Duodenal mucosa (tissue), 2 donors: ENCODE data around the gene MYOF.
A peak's percentile ranks its signal among the peaks of the same experiment; 100 is the strongest.
"Not testable (repeated sequence)": the region's sequence is repeated elsewhere in the genome, so short reads cannot be mapped to it uniquely, and the experiment has no call there.

ENCODE experiments used
- H3K27ac ChIP-seq: one replicate; pipeline ENCODE4 v1.7.0; 2013; ENCODE audit warnings: low read depth, low read length
- H3K27me3 ChIP-seq, 2 donors: one replicate each; pipeline ENCODE4 v1.7.0; 2013; ENCODE audit warnings: low read length in 2 of 2, control low read depth in 1 of 2; ENCODE audit not compliant: insufficient read depth in 2 of 2, control insufficient read depth in 1 of 2
- H3K36me3 ChIP-seq, 2 donors: one replicate each; pipeline ENCODE4 v1.7.0; 2013; ENCODE audit warnings: low read length in 2 of 2, control low read depth in 1 of 2; ENCODE audit not compliant: insufficient read depth in 2 of 2, control insufficient read depth in 1 of 2
- H3K4me1 ChIP-seq, 2 donors: one replicate each; pipeline ENCODE4 v1.7.0; 2013; ENCODE audit warnings: low read length in 2 of 2, control low read depth in 1 of 2; ENCODE audit not compliant: insufficient read depth in 2 of 2, control insufficient read depth in 1 of 2
- H3K4me3 ChIP-seq, 2 donors: one replicate each; pipeline ENCODE4 v1.7.0; 2013; ENCODE audit warnings: low read length in 2 of 2, low read depth in 1 of 2
- H3K9ac ChIP-seq, 2 donors: one replicate each; pipeline ENCODE4 v1.7.0; 2013; ENCODE audit warnings: low read length in 2 of 2, low read depth in 1 of 2
- H3K9me3 ChIP-seq, 2 donors: one replicate each; pipeline ENCODE4 v1.7.0; 2013; ENCODE audit warnings: low read length in 2 of 2, control low read depth in 1 of 2; ENCODE audit not compliant: control insufficient read depth in 1 of 2

Gene MYOF

GRCh38 chr10:93434991-93435491 is 47.1 kb downstream of the MYOF start:
- no peak overlapping the region for H3K9ac ChIP-seq
- peaks cover 12 to 27% of the 10 kb centered on the region in 2 donors for H3K4me1 ChIP-seq
- H3K36me3 ChIP-seq, result no peaks in the 10 kb centered on the region
- peak overlapping the region; percentile 64 for H3K27ac ChIP-seq
- H3K27me3 ChIP-seq, result no peaks in the 10 kb centered on the region
- H3K9me3 ChIP-seq, result no peaks in the 10 kb centered on the region
- no peak overlapping the region for H3K4me3 ChIP-seq

DNA sequence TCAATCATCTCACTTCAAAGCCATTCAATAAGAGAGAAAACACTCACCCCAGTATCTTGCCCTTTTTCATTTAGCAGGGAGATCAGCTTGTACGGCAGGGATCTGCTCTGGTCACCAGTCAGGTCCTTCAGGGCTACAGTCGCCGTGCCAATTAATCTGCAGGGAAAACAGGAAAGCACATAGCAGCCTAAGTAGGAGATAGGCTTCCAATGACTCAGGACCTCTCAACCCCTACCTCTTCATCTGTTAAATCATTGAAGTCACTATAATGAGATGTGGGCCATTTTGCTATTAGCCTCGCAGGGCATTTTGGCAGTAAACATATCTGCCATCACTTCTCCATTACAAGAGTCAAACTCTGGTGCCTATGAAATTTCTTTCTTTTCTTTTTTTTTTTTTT is 50.8 kb downstream of the MYOF start:
- Histone ChIP-seq H3K4me1 (peaks cover 4 to 10% of the 10 kb centered on the region in 2 donors), H3K27me3 (no peaks in the 10 kb centered on the region), H3K9ac (no peak overlapping the region), H3K27ac (no peak overlapping the region), H3K9me3 (no peaks in the 10 kb centered on the region), H3K36me3 (no peaks in the 10 kb centered on the region), H3K4me3 (no peak overlapping the region)

- Histone ChIP-seq H3K9me3 (no peaks in the 10 kb centered on the region), H3K4me3 (no peak overlapping the region), H3K27me3 (no peaks in the 10 kb centered on the region), H3K4me1 (peaks cover 16 to 20% of the 10 kb centered on the region in 2 donors), H3K9ac (no peak overlapping the region), H3K27ac (no peak overlapping the region), H3K36me3 (no peaks in the 10 kb centered on the region)
Measured at GRCh38 chr10:93425861-93426260, 56.3 kb downstream of the MYOF start.

- Histone ChIP-seq H3K4me3 (no peak overlapping the region), H3K27ac (no peak overlapping the region), H3K36me3 (no peaks in the 10 kb centered on the region), H3K9me3 (no peaks in the 10 kb centered on the region), H3K4me1 (peaks cover 14 to 18% of the 10 kb centered on the region in 2 donors), H3K9ac (no peak overlapping the region), H3K27me3 (no peaks in the 10 kb centered on the region)
Measured at GRCh38 chr10:93422118-93422517, 60.0 kb downstream of the MYOF start.

DNA sequence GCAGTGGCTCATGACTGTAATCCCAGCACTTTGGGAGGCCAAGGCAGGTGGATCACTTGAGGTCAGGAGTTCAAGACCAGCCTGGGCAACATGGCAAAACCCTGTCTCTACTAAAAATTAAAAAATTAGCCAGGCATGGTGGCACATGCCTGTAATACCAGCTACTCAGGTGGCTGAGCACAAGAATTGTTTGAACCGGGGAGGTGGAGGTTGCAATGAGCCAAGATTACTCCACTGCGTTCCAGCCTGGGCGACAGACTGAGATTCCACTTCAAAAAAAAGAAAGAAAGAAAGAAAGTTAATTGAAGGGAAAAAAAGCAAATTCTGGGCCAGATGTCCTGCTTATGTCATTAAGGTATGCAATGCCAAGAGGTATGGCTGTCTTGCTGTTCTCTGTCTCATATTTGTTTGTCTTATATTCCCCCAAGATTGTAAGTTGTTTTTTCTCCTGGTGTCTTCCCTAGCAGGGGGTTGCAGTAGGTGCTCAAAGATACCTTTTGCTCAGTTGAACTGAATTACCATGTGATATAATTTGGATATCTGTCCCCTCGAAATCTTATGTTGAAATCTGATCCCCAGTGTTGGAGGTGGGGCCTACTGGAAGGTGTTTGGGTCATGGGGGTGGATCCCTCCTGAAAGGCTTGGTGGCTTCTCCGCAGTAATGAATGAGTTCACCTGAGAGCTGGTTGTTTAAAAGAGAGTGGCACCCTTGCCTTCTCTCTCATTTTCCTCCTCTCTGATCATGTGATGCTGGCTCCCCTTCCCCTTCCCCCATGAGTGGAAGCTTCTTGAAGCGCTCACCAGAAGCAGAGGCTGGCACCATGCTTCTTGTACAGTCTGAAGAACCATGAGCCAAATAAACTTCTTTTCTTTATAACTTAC is 60.9 kb downstream of the MYOF start:
- H3K27ac ChIP-seq, result peak overlapping the region; percentile 11
- no peaks in the 10 kb centered on the region for H3K36me3 ChIP-seq
- no peak overlapping the region for H3K4me3 ChIP-seq
- H3K9ac ChIP-seq, result no peak overlapping the region
- H3K9me3 ChIP-seq, result no peaks in the 10 kb centered on the region
- peaks cover 14 to 18% of the 10 kb centered on the region in 2 donors for H3K4me1 ChIP-seq
- no peaks in the 10 kb centered on the region for H3K27me3 ChIP-seq

DNA sequence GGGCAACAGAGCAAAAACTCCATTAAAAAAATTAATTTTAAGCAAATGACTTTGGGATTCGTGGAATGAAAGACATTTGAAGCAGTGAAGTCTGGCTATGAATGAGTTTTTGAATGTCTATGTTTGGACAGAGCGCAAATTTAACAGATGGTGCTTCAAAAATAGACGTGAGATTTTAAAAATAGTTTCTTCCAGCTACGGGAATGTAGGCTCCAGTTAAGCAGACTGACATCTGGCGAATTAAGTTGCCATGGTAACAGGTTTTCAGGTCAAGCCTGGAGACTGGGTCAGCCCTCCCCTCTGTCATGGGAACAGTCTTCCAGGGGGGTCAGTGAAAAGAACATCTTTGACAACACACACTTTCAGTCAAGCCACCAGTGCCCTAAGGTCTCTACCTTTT is 62.0 kb downstream of the MYOF start:
- H3K36me3 ChIP-seq, result no peaks in the 10 kb centered on the region
- H3K27me3 ChIP-seq, result no peaks in the 10 kb centered on the region
- H3K9ac ChIP-seq, result no peak overlapping the region
- H3K27ac ChIP-seq, result no peak overlapping the region
- peaks cover 14 to 18% of the 10 kb centered on the region in 2 donors for H3K4me1 ChIP-seq
- no peak overlapping the region for H3K4me3 ChIP-seq
- no peaks in the 10 kb centered on the region for H3K9me3 ChIP-seq

DNA sequence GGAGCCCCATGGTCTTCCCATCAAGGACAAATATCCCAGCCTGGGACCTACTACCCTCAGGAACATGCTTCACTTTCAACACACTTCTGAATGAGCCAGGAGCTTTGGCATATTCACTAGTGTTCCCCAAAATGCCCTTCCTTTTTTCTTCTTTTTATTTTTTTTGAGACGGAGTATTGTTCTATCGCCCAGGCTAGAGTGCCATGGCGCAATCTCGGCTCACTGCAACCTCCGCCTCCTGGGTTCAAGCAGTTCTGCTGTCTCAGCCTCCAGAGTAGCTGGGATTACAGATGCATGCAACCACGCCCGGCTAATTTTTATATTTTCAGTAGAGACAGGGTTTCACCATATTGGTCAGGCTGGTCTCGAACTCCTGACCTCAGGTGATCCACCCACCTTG is 63.1 kb downstream of the MYOF start:
- H3K27ac ChIP-seq, H3K9ac ChIP-seq, H3K9me3 ChIP-seq, H3K36me3 ChIP-seq, H3K4me3 ChIP-seq, H3K27me3 ChIP-seq: not testable (repeated sequence)
- H3K4me1 ChIP-seq, result peaks cover 13 to 14% of the 10 kb centered on the region in 2 donors

GRCh38 chr10:93417921-93418320 is 64.2 kb downstream of the MYOF start:
- no peaks in the 10 kb centered on the region for H3K9me3 ChIP-seq
- H3K27me3 ChIP-seq, result no peaks in the 10 kb centered on the region
- H3K4me1 ChIP-seq, result peaks cover 13 to 14% of the 10 kb centered on the region in 2 donors
- H3K9ac ChIP-seq, result no peak overlapping the region
- H3K4me3 ChIP-seq, result no peak overlapping the region
- no peaks in the 10 kb centered on the region for H3K36me3 ChIP-seq
- no peak overlapping the region for H3K27ac ChIP-seq

GRCh38 chr10:93417266-93417665 is 64.9 kb downstream of the MYOF start:
- H3K27me3 ChIP-seq, result no peaks in the 10 kb centered on the region
- peaks cover 13 to 14% of the 10 kb centered on the region in 2 donors for H3K4me1 ChIP-seq
- H3K36me3 ChIP-seq, result no peaks in the 10 kb centered on the region
- no peak overlapping the region for H3K4me3 ChIP-seq
- no peak overlapping the region for H3K27ac ChIP-seq
- no peaks in the 10 kb centered on the region for H3K9me3 ChIP-seq
- H3K9ac ChIP-seq, result no peak overlapping the region

GRCh38 chr10:93416824-93417223 is 65.3 kb downstream of the MYOF start:
- no peaks in the 10 kb centered on the region for H3K9me3 ChIP-seq
- H3K4me3 ChIP-seq, result no peak overlapping the region
- H3K36me3 ChIP-seq, result no peaks in the 10 kb centered on the region
- no peak overlapping the region for H3K9ac ChIP-seq
- H3K4me1 ChIP-seq, result peaks cover 9 to 10% of the 10 kb centered on the region in 2 donors
- no peaks in the 10 kb centered on the region for H3K27me3 ChIP-seq
- H3K27ac ChIP-seq, result no peak overlapping the region
